ENCODE measurements around the gene SHISA7. TPM values are rescaled to one million over a fixed set of nuclear protein-coding genes. Genes with fewer than 3 reads are reported as not detected.

Gene SHISA7
- not detected in 2 replicates for total RNA-seq
- not detected in 2 replicates for polyA plus RNA-seq
- not detected in 2 replicates for polyA plus RNA-seq (2012)
- not detected in 2 replicates for polyA minus RNA-seq (ENCODE audit: low replicate concordance)

DNA sequence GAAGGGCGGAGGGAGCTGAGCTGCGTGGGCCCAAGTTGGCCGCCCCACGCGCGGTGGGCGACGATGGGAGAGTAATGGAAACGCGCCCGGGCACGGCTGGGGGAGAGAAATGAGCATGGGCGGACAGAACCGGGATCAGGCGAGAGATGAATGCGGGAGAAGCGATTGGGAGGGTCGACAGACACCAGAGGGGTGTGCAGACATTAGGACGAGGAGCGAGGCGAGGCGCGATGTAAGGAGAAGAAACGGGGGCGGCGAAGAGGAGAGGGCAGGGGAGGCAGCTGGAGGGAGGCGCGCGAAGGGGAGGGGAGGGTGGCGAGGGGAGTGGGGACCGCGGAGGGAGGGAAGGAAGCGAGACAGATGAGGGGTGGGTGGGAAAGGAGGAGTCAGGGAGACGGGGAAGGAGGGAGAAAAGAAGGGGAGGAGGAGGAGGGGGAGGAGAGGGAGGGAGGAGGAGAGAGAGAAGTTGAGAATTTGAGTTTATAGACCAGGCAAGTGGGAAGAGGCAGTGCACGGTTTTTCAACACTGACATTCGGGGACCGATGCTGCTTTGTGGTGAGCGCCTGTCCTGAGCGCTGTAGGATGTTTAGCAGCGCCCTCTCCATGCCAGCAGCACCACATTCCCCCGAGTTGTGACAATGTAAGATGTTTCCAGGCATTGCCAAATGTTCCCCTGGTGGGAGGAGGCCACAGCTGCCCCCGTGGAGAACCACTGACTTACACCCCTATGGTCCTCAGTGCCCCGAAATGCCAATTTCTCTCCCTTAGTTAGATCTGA lies at the start of gene SHISA7:
SHISA7 (minus strand) TSS at position 256 of the 779 bp plus-strand sequence. CDS start 437 bp downstream, outside the sequence.
- Histone ChIP-seq H3K9ac (ENCODE audit: insufficient read depth, low read length) (no peak within 1 kb of the TSS), H3K4me2 (ENCODE audit: extremely low read depth, insufficient read depth, low read length) (no peak within 1 kb of the TSS), H3K36me3 (ENCODE audit: control insufficient read depth, insufficient read depth, low read length) (no peaks in the 10 kb centered on the region), H3K4me1 (ENCODE audit: control insufficient read depth, extremely low read depth, insufficient read depth, low read length) (no peaks in the 10 kb centered on the region), H3K4me3 (replicated peaks in 1 of 4; ENCODE audit: control extremely low read depth in 1 of 4, insufficient read depth in 1 of 4, low read depth in 3 of 4, low read length in 4 of 4) (no peak within 1 kb of the TSS), H3K27me3 (ENCODE audit: control insufficient read depth, insufficient read depth, low read length) (peaks cover 47% of the 10 kb centered on the region), H4K20me1 (ENCODE audit: control insufficient read depth, extremely low read depth, insufficient read depth, low read length) (no peaks in the 10 kb centered on the region), H3K79me2 (ENCODE audit: control insufficient read depth, insufficient read depth, low read length) (no peaks in the 10 kb centered on the region), H3K9me3 (ENCODE audit: control insufficient read depth, insufficient read depth, low read depth, low read length) (no peaks in the 10 kb centered on the region), H2AFZ (ENCODE audit: low read length) (no peak within 1 kb of the TSS), H3K27ac (ENCODE audit: insufficient read depth, low read length) (no peak within 1 kb of the TSS)
- TF ChIP-seq EZH2 (IDR thresholded peaks at IDR 0.05; ENCODE audit: low read length, missing control alignments), result peak; percentile 97
- TF ChIP-seq, protein P1, sequence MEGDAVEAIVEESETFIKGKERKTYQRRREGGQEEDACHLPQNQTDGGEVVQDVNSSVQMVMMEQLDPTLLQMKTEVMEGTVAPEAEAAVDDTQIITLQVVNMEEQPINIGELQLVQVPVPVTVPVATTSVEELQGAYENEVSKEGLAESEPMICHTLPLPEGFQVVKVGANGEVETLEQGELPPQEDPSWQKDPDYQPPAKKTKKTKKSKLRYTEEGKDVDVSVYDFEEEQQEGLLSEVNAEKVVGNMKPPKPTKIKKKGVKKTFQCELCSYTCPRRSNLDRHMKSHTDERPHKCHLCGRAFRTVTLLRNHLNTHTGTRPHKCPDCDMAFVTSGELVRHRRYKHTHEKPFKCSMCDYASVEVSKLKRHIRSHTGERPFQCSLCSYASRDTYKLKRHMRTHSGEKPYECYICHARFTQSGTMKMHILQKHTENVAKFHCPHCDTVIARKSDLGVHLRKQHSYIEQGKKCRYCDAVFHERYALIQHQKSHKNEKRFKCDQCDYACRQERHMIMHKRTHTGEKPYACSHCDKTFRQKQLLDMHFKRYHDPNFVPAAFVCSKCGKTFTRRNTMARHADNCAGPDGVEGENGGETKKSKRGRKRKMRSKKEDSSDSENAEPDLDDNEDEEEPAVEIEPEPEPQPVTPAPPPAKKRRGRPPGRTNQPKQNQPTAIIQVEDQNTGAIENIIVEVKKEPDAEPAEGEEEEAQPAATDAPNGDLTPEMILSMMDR (conservative IDR thresholded peaks at IDR 0.05 in 1 of 2, IDR thresholded peaks at IDR 0.05 in 1 of 2; ENCODE audit: low read depth in 1 of 2, low read length in 2 of 2), result no peak
- DNase-seq (ENCODE audit: low read depth in 2 of 2), result no peak

DNA sequence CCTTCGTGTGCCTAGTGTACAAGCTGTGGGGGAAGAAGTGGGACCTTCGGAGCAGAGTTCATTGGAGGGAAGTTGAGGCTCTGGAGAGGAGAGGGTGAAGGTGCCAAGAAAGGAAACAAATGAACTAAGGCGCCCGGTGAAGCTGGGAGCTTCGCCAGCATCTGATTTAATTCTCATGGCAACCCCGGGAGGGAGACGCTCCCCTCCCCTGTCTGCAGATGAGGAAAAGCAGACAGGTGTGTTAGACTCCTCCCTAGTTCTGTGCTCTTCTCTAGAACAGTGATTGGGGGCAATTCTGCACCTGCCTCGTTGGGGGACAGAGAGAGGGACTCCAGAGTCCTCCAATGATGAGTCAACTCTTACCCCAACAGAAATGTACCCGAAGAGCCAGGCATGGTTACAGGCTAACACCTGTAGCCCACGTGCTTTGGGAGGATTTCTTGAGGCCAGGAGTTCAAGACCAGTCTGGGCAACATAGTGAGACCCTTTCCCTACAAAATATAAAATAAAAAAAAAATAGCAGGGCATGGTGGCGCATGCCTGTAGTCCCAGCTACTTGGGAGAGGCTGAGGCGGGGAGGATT lies 49.4 kb upstream of the SHISA7 start:
- no peak for DNase-seq (ENCODE audit: low read depth in 2 of 2)
- no peak overlapping the region for H3K4me2 ChIP-seq (ENCODE audit: extremely low read depth, insufficient read depth, low read length)
- no peak overlapping the region for H2AFZ ChIP-seq (ENCODE audit: low read length)

More for the DNA sequence above, 49.4 kb upstream of the SHISA7 start:
- Histone ChIP-seq H3K4me3 (replicated peaks in 1 of 4; ENCODE audit: control extremely low read depth in 1 of 4, insufficient read depth in 1 of 4, low read depth in 3 of 4, low read length in 4 of 4) (no peak overlapping the region), H3K9me3 (ENCODE audit: control insufficient read depth, insufficient read depth, low read depth, low read length) (no peaks in the 10 kb centered on the region), H3K4me1 (ENCODE audit: control insufficient read depth, extremely low read depth, insufficient read depth, low read length) (peaks cover 32% of the 10 kb centered on the region), H3K79me2 (ENCODE audit: control insufficient read depth, insufficient read depth, low read length) (peaks cover 8% of the 10 kb centered on the region), H3K27ac (ENCODE audit: insufficient read depth, low read length) (no peak overlapping the region), H3K27me3 (ENCODE audit: control insufficient read depth, insufficient read depth, low read length) (no peaks in the 10 kb centered on the region), H4K20me1 (ENCODE audit: control insufficient read depth, extremely low read depth, insufficient read depth, low read length) (no peaks in the 10 kb centered on the region), H3K36me3 (ENCODE audit: control insufficient read depth, insufficient read depth, low read length) (peaks cover 4% of the 10 kb centered on the region), H3K9ac (ENCODE audit: insufficient read depth, low read length) (no peak overlapping the region)
- TF ChIP-seq, protein P1 (conservative IDR thresholded peaks at IDR 0.05 in 1 of 2, IDR thresholded peaks at IDR 0.05 in 1 of 2; ENCODE audit: low read depth in 1 of 2, low read length in 2 of 2), result no peak
- no peak for TF ChIP-seq EZH2 (IDR thresholded peaks at IDR 0.05; ENCODE audit: low read length, missing control alignments)

All from fibroblast of lung (primary cell).